B cell (primary cell): ENCODE results near the gene ITLN1. TPM values are rescaled to one million over a fixed set of nuclear protein-coding genes. Genes with fewer than 3 reads are reported as not detected.
"Not testable (repeated sequence)": the region's sequence is repeated elsewhere in the genome, so short reads cannot be mapped to it uniquely, and the experiment has no call there.

Experiments
- ATAC-seq: fragments of 200-7000 bp; cut with Tn5 transposase; one replicate; pipeline ENCODE4 v1.10.0; 2021; ENCODE audit warnings: low read depth, mild to moderate bottlenecking, moderate number of reproducible peaks, moderate library complexity
- CTCF ChIA-PET: fragments of 350-600 bp; sonication (Branson Sonifier 250); formaldehyde crosslinking; loops from one replicate; lab custom pipeline; 2021; ENCODE audit warnings: antibody characterized with exemption, inconsistent platforms; lab: Charles Lee
- POLR2A ChIA-PET: fragments of 350-600 bp; sonication (Branson Sonifier 250); formaldehyde crosslinking; loops from one replicate; lab custom pipeline; 2021; ENCODE audit warnings: antibody characterized with exemption; lab: Charles Lee
- DNase-seq: peaks from one replicate; pipeline ENCODE4 v3.0.0; 2013
- H2AFZ ChIP-seq: 2 replicates; pipeline ENCODE4 v1.6.1; 2012; ENCODE audit warnings: mild to moderate bottlenecking, low read depth, low read length; ENCODE audit not compliant: insufficient read depth, poor library complexity, severe bottlenecking
- H3K27ac ChIP-seq, 2 donors: 1 replicate in 1 of 2; 2 replicates in 1 of 2; pipeline ENCODE4 v1.5.1; 2012 to 2013; ENCODE audit warnings: low read length in 2 of 2, mild to moderate bottlenecking in 2 of 2, moderate library complexity in 1 of 2
- H3K27me3 ChIP-seq, 4 experiments: fragments of 200-600 bp in 1 of 4; sonication (generic) in 1 of 4; replicated peaks in 1 of 4; 1 replicate in 2 of 4; 2 replicates in 2 of 4; pipeline versions ENCODE4 v1.6.1 to v1.7.0; 2013 to 2016; ENCODE audit warnings: low read length in 3 of 4, mild to moderate bottlenecking in 2 of 4, mixed read lengths in 1 of 4, moderate library complexity in 1 of 4; ENCODE audit not compliant: insufficient read depth in 4 of 4, control insufficient read depth in 3 of 4; ENCODE audit errors: control extremely low read depth in 1 of 4
- H3K36me3 ChIP-seq, 2 experiments: replicated peaks in 1 of 2; 1 replicate in 1 of 2; 2 replicates in 1 of 2; pipeline versions ENCODE4 v1.6.1 to v1.7.1; 2013; ENCODE audit warnings: low read length in 1 of 2; ENCODE audit not compliant: insufficient read depth in 2 of 2, control insufficient read depth in 1 of 2; ENCODE audit errors: control extremely low read depth in 1 of 2, extremely low read depth in 1 of 2
- H3K4me1 ChIP-seq, 2 donors: fragments of 200-600 bp in 1 of 2; sonication (generic) in 1 of 2; 1 replicate in 1 of 2; 2 replicates in 1 of 2; pipeline versions ENCODE4 v1.5.1 to v1.6.1; 2013 to 2017; ENCODE audit warnings: low read length in 2 of 2; ENCODE audit not compliant: control insufficient read depth in 2 of 2, insufficient read depth in 2 of 2
- H3K4me2 ChIP-seq: replicated peaks from 2 replicates; pipeline ENCODE3; 2012; ENCODE audit warnings: mild to moderate bottlenecking, low read depth, low read length; ENCODE audit not compliant: poor library complexity, severe bottlenecking
- H3K4me3 ChIP-seq, 5 experiments: fragments of 200-600 bp in 1 of 5; sonication (generic) in 1 of 5; 1 replicate in 3 of 5; 2 replicates in 2 of 5; pipeline versions ENCODE4 v1.5.1 to v1.7.0; 2011 to 2016; ENCODE audit warnings: low read length in 4 of 5, mild to moderate bottlenecking in 4 of 5, low read depth in 2 of 5, control low read depth in 1 of 5, moderate library complexity in 1 of 5; ENCODE audit not compliant: insufficient read depth in 1 of 5; ENCODE audit errors: control extremely low read depth in 1 of 5, extremely low read depth in 1 of 5
- H3K79me2 ChIP-seq: fragments of 200-600 bp; sonication (generic); one replicate; pipeline ENCODE4 v1.6.0; 2016; ENCODE audit warnings: low read length; ENCODE audit not compliant: control insufficient read depth, insufficient read depth
- H3K9ac ChIP-seq: fragments of 200-600 bp; sonication (generic); 2 replicates; pipeline ENCODE4 v1.6.1; 2017; ENCODE audit warnings: mild to moderate bottlenecking, low read length, moderate library complexity
- H3K9me3 ChIP-seq, 3 donors: one replicate each; pipeline versions ENCODE4 v1.6.1 to v1.7.1; 2013; ENCODE audit warnings: low read length in 2 of 3; ENCODE audit not compliant: control insufficient read depth in 2 of 3, insufficient read depth in 1 of 3; ENCODE audit errors: control extremely low read depth in 1 of 3
- H4K20me1 ChIP-seq: 2 replicates; pipeline ENCODE4 v1.6.0; 2012; ENCODE audit warnings: mild to moderate bottlenecking, low read length; ENCODE audit not compliant: insufficient read depth, control insufficient read depth, poor library complexity, severe bottlenecking
- H3K27ac Mint-ChIP-seq: one replicate; pipeline ENCODE4 v1.8.0; 2021; ENCODE audit warnings: mixed read lengths
- H3K27me3 Mint-ChIP-seq: one replicate; pipeline ENCODE4 v1.8.0; 2021; ENCODE audit warnings: mixed read lengths
- H3K4me1 Mint-ChIP-seq: one replicate; pipeline ENCODE4 v1.8.0; 2021; ENCODE audit warnings: mixed read lengths
- H3K4me3 Mint-ChIP-seq: one replicate; pipeline ENCODE4 v1.8.0; 2021; ENCODE audit warnings: mixed read lengths
- H3K9me3 Mint-ChIP-seq: one replicate; pipeline ENCODE4 v1.8.0; 2022; ENCODE audit warnings: mixed read lengths; ENCODE audit not compliant: insufficient read depth
- CTCF ChIP-seq: fragments of 200-600 bp; IDR thresholded peaks from one replicate; pipeline ENCODE4 v1.8.0; 2022; ENCODE audit warnings: antibody characterized with exemption, mild to moderate bottlenecking
- EZH2 ChIP-seq: IDR thresholded peaks from 2 replicates; pipeline ENCODE4 v1.6.1; 2012; ENCODE audit warnings: borderline replicate concordance, low read depth, mild to moderate bottlenecking, moderate library complexity, low read length; ENCODE audit not compliant: insufficient read depth, poor library complexity, severe bottlenecking
- WGBS: methylation state at CpG from one replicate; pipeline ENCODE4 v1.1.5; 2013; ENCODE audit warnings: missing lambda C conversion rate; ENCODE audit not compliant: insufficient coverage; 5-methylcytosine and 5-hydroxymethylcytosine counted together
- intact Hi-C: fragments of 100-400 bp; cut with micrococcal nuclease; formaldehyde crosslinking; loops from one replicate; pipeline ENCODE4 v1.10.0; 2022
- polyA plus RNA-seq: library from polyadenylated mRNA; depleted of rRNA; stranded (reverse); fragments of >200 nt; gene quantifications from 2 replicates; pipeline ENCODE4 v1.2.3, GENCODE V29; 2012
- total RNA-seq, 2 donors: library from RNA; stranded (reverse); fragments of 120-200 nt in 1 of 2; gene quantifications; 1 replicate in 1 of 2; 2 replicates in 1 of 2; pipeline versions ENCODE4 v1.2.3 to v1.2.4, GENCODE V29; 2013 to 2022

Gene ITLN1
- total and polyA plus RNA-seq, 2 donors (not counting 1 experiment from before 2014, with no cell fraction given) = not detected

GRCh38 chr1:160874935-160875334, 10.0 kb downstream of the ITLN1 start:
- H3K27ac ChIP-seq = no peak overlapping the region
- WGBS = no CpG with 5 or more reads among the region's 3 CpGs

GRCh38 chr1:160868141-160868540, 16.8 kb downstream of the ITLN1 start:
- ChIA-PET CTCF (no interaction called here), POLR2A (no interaction called here)
- intact Hi-C loops = no loop called here
- ATAC-seq (no peak), DNase-seq (no peak)
- Histone ChIP-seq H3K4me3 (no peak overlapping the region), H3K4me2 (no peak overlapping the region), H3K27ac (no peak overlapping the region), H2AFZ (no peak overlapping the region), H4K20me1 (no peaks in the 10 kb centered on the region), H3K79me2 (no peaks in the 10 kb centered on the region), H3K4me1 (peaks cover 5% of the 10 kb centered on the region in 2 donors), H3K9ac (no peak overlapping the region), H3K9me3 (peaks cover 0 to 1% (median 0%) of the 10 kb centered on the region in 3 donors), H3K36me3 (no peaks in the 10 kb centered on the region), H3K27me3 (no peaks in the 10 kb centered on the region)
- TF ChIP-seq CTCF = no peak
- no peak for TF ChIP-seq EZH2
- WGBS = 42% methylated on average over 2 of the region's 3 CpGs
- H3K27me3 Mint-ChIP-seq = peaks cover under 1% of the 10 kb centered on the region
- peaks cover 16% of the 10 kb centered on the region for H3K4me1 Mint-ChIP-seq
- no peaks in the 10 kb centered on the region for H3K9me3 Mint-ChIP-seq
- no peak overlapping the region for H3K27ac Mint-ChIP-seq
- no peak overlapping the region for H3K4me3 Mint-ChIP-seq

More at GRCh38 chr1:160874935-160875334, 10.0 kb downstream of the ITLN1 start:
- no peaks in the 10 kb centered on the region for H3K36me3 ChIP-seq
- H3K4me1 Mint-ChIP-seq = peaks cover 10% of the 10 kb centered on the region
- no peaks in the 10 kb centered on the region for H3K4me1 ChIP-seq
- CTCF ChIA-PET = interaction anchor here (1.6 kb wide), 1 partner anchor 38 kb away, joined by 5 read pairs; no protein-coding TSS in a partner anchor
- intact Hi-C loops = no loop called here
- H3K27ac Mint-ChIP-seq = no peak overlapping the region
- no peak overlapping the region for H3K4me3 ChIP-seq
- no peak overlapping the region for H3K4me3 Mint-ChIP-seq
- H3K9me3 ChIP-seq = no peaks in the 10 kb centered on the region
- H3K27me3 ChIP-seq = no peaks in the 10 kb centered on the region
- H4K20me1 ChIP-seq = no peaks in the 10 kb centered on the region
- no peaks in the 10 kb centered on the region for H3K79me2 ChIP-seq
- no peak for ATAC-seq
- no peak overlapping the region for H3K9ac ChIP-seq
- H3K4me2 ChIP-seq = no peak overlapping the region
- peaks cover 6% of the 10 kb centered on the region for H3K27me3 Mint-ChIP-seq
- no peaks in the 10 kb centered on the region for H3K9me3 Mint-ChIP-seq
- TF ChIP-seq CTCF = no peak
- TF ChIP-seq EZH2 = no peak
- DNase-seq = no peak
- no peak overlapping the region for H2AFZ ChIP-seq
- POLR2A ChIA-PET = no interaction called here

- 40% methylated on average over 1 of the region's 4 CpGs for WGBS
- ATAC-seq, H4K20me1 ChIP-seq, H3K4me2 ChIP-seq, intact Hi-C loops, H3K79me2 ChIP-seq, H3K27ac ChIP-seq, H3K27ac Mint-ChIP-seq, H2AFZ ChIP-seq, DNase-seq, H3K4me3 Mint-ChIP-seq, H3K27me3 Mint-ChIP-seq, H3K9me3 ChIP-seq, H3K4me3 ChIP-seq, POLR2A ChIA-PET, CTCF ChIA-PET, H3K27me3 ChIP-seq, H3K36me3 ChIP-seq, H3K9ac ChIP-seq, H3K9me3 Mint-ChIP-seq: not testable (repeated sequence)
- H3K4me1 Mint-ChIP-seq = peaks cover 21% of the 10 kb centered on the region
- H3K4me1 ChIP-seq = peaks cover 10% of the 10 kb centered on the region in 2 donors
These were observed 17.3 kb downstream of the ITLN1 start for GRCh38 chr1:160867651-160868050.
